Activated CD8-positive, alpha-beta memory T cell treated with anti-CD3 and anti-CD28 coated beads, Interleukin-2, amount 10 ng/mL, durations not matched to agents 7 days and 5 days (primary cell): Measurements from ENCODE around the gene ST6GALNAC4. TPM values are rescaled to one million over a fixed set of nuclear protein-coding genes. Genes with fewer than 3 reads are reported as not detected.
"Not testable (repeated sequence)": the region's sequence is repeated elsewhere in the genome, so short reads cannot be mapped to it uniquely, and the experiment has no call there.

ENCODE experiments used
- ATAC-seq: fragments of 150-1000 bp; cut with Tn5 transposase; one replicate; pipeline ENCODE4 v1.10.0; 2021; ENCODE audit warnings: moderate library complexity
- CTCF ChIA-PET: fragments of 350-600 bp; sonication (Branson Sonifier 250); formaldehyde crosslinking; loops from one replicate; lab custom pipeline; 2021; ENCODE audit warnings: antibody characterized with exemption; lab: Charles Lee
- DNase-seq: peaks from one replicate; pipeline ENCODE4 v3.0.0-alpha.2; 2020
- H3K27ac Mint-ChIP-seq: one replicate; pipeline ENCODE4 v1.8.0; 2021; ENCODE audit warnings: mild to moderate bottlenecking, mixed read lengths
- H3K27me3 Mint-ChIP-seq: one replicate; pipeline ENCODE4 v1.8.0; 2021; ENCODE audit warnings: mixed read lengths
- H3K36me3 Mint-ChIP-seq: one replicate; pipeline ENCODE4 v1.8.0; 2021; ENCODE audit warnings: mild to moderate bottlenecking, mixed read lengths
- H3K4me1 Mint-ChIP-seq: one replicate; pipeline ENCODE4 v1.8.0; 2021; ENCODE audit warnings: mixed read lengths
- H3K4me3 Mint-ChIP-seq: one replicate; pipeline ENCODE4 v1.8.0; 2021; ENCODE audit warnings: mild to moderate bottlenecking, moderate library complexity, mixed read lengths
- H3K9me3 Mint-ChIP-seq: one replicate; pipeline ENCODE4 v1.8.0; 2022; ENCODE audit warnings: low read depth, mixed read lengths
- total RNA-seq, 2 experiments: library from RNA; stranded (reverse); gene quantifications; one replicate each; pipeline ENCODE4 v1.2.3, GENCODE V29; 2021

ST6GALNAC4 gene
- total RNA-seq, 2 experiments from 2014 or later = 64.7 to 71.4 TPM

- peaks cover 3% of the 10 kb centered on the region for H3K27me3 Mint-ChIP-seq
- CTCF ChIA-PET = interaction anchor here (1.2 to 1.9 kb wide), 4 partner anchors 43 to 138 kb away, joined by 3 to 6 read pairs (median 5); partner anchors contain the start of genes ST6GALNAC4 and TOR2A
- ATAC-seq = no peak
- DNase-seq = no peak
- H3K36me3 Mint-ChIP-seq = no peaks in the 10 kb centered on the region
- no peak overlapping the region for H3K27ac Mint-ChIP-seq
- H3K9me3 Mint-ChIP-seq = no peaks in the 10 kb centered on the region
- peaks cover 4% of the 10 kb centered on the region for H3K4me1 Mint-ChIP-seq
- no peak overlapping the region for H3K4me3 Mint-ChIP-seq
Observed at GRCh38 chr9:127873223-127873691, 43.6 kb downstream of the ST6GALNAC4 start.

- Mint-ChIP-seq H3K27ac (no peak overlapping the region), H3K4me3 (no peak overlapping the region), H3K9me3 (no peaks in the 10 kb centered on the region), H3K4me1 (peaks cover 2% of the 10 kb centered on the region), H3K36me3 (no peaks in the 10 kb centered on the region), H3K27me3 (no peaks in the 10 kb centered on the region)
- ATAC-seq (no peak), DNase-seq (no peak)
- CTCF ChIA-PET = interaction anchor here (0.7 to 5.3 kb wide), 7 partner anchors 17 to 107 kb away, joined by 3 to 42 read pairs (median 5); partner anchors contain the start of genes ENG, ST6GALNAC4 and ST6GALNAC6
Observed at GRCh38 chr9:127872369-127873222, 44.2 kb downstream of the ST6GALNAC4 start.

- H3K27ac Mint-ChIP-seq = no peak overlapping the region
Observed at GRCh38 chr9:127871531-127871930, 45.3 kb downstream of the ST6GALNAC4 start.

DNA sequence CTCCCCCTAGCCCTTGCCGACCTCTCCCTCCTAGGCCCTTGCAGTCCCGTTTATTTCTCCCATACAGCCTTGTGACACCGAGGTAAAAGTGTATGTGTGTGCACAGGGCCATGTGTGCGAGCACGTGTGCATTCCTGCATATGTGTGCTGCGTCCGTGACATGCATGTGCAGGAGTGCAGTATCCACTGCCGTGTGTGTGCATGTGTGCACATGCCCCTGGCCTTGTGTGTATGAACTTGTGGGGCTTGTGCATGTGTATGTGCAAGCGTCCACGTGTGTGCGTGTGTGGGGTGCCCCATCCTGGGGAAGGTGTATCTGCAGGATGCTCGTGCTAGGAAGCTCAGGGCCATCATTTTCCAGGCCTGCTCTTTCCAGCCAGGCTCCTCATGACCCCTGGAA lies 46.0 kb downstream of the ST6GALNAC4 start:
- Mint-ChIP-seq H3K4me1 (peaks cover 2% of the 10 kb centered on the region), H3K4me3 (no peak overlapping the region), H3K9me3 (no peaks in the 10 kb centered on the region), H3K36me3 (no peaks in the 10 kb centered on the region), H3K27me3 (no peaks in the 10 kb centered on the region), H3K27ac (no peak overlapping the region)
- DNase-seq (no peak), ATAC-seq (no peak)
- CTCF ChIA-PET = interaction anchor here (1.0 to 5.3 kb wide), 24 partner anchors 11 to 281 kb away, joined by 3 to 64 read pairs (median 11); partner anchors contain the start of genes CDK9, ENG, FPGS and SH2D3C

More at GRCh38 chr9:127871531-127871930, 45.3 kb downstream of the ST6GALNAC4 start:
- DNase-seq (no peak), ATAC-seq (no peak)
- H3K27me3 Mint-ChIP-seq = no peaks in the 10 kb centered on the region
- H3K4me1 Mint-ChIP-seq = no peaks in the 10 kb centered on the region
- CTCF ChIA-PET = interaction anchor here (0.7 to 5.3 kb wide), 10 partner anchors 16 to 282 kb away, joined by 3 to 64 read pairs (median 16); partner anchors contain the start of genes CDK9, ENG, SH2D3C and ST6GALNAC6
- no peaks in the 10 kb centered on the region for H3K9me3 Mint-ChIP-seq
- H3K36me3 Mint-ChIP-seq = no peaks in the 10 kb centered on the region
- H3K4me3 Mint-ChIP-seq = no peak overlapping the region

DNA sequence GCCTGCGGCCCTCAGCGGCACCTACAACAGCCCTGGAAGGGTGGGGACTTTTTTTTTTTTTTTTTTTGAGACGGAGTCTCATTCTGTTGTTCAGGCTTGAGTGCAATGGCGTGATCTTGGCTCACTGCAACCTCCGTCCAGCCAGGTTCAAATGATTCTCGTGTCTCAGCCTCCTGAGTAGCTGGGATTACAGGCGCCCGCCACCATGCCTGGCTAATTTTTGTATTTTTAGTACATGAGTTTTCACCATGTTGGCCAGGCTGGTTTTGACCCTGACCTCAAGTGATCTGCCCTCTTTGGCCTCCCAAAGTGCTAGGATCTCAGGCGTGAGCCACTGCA lies 46.7 kb downstream of the ST6GALNAC4 start:
- CTCF ChIA-PET = interaction anchor here (0.7 to 5.3 kb wide), 64 partner anchors 8 to 529 kb away, joined by 3 to 64 read pairs (median 6); partner anchors contain the start of genes CDK9, ENG, FPGS and SH2D3C
- not testable (repeated sequence) for H3K36me3 Mint-ChIP-seq, H3K27me3 Mint-ChIP-seq, H3K4me3 Mint-ChIP-seq, H3K9me3 Mint-ChIP-seq, ATAC-seq, H3K4me1 Mint-ChIP-seq, DNase-seq, H3K27ac Mint-ChIP-seq

DNA sequence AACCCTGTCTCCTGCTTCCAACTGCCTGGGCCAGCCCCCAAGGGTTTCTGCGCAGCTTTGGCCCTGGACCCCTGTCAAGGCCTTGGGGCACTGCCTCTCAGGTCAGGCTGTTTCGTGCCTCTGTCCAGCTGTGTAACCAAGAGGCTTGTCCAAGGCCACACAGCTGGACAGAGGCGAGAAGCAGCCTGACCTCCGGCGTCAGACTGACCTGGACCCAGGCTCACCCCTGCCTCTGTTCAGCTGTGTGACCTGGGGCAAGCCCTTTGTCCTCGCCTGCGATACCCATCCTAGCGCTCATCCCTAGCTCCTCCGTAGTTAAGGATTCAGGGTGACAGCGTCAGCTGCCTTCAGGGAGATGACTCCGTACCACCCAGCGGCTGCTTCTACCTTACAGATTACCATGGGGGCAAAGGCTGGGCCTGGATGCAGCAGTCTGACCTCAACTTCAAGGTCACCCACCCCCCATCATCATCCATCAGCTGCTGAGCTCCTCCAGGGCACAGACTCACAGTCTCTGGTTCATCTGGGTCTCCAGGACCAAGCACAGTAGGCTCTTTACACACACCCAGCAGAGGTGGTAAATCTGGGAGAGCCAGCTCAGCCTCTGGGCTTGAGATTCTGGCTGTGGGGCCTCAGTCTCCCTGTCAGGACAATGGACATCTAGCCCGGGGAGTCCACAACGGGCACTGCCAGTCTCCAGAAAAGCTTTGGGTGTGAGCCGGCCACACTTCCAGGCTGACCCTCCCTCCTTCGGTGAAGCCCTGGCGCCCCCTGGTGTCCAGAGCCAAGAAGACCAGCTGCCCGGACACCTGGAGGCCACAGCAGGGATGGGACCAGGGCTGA lies 47.3 kb downstream of the ST6GALNAC4 start:
- Mint-ChIP-seq H3K4me1 (peaks cover 15% of the 10 kb centered on the region), H3K27me3 (no peaks in the 10 kb centered on the region), H3K36me3 (peaks cover 2% of the 10 kb centered on the region), H3K9me3 (no peaks in the 10 kb centered on the region), H3K4me3 (no peak overlapping the region), H3K27ac (no peak overlapping the region)
- peak; percentile 86 for ATAC-seq
- DNase-seq = peak; percentile 88
- CTCF ChIA-PET = interaction anchor here (0.7 to 5.3 kb wide), 65 partner anchors 8 to 529 kb away, joined by 3 to 64 read pairs (median 6); partner anchors contain the start of genes CDK9, ENG, FPGS and SH2D3C

GRCh38 chr9:127868278-127868902 lies 48.5 kb downstream of the ST6GALNAC4 start:
- H3K4me1 Mint-ChIP-seq = peaks cover 17% of the 10 kb centered on the region
- no peak for ATAC-seq
- no peak for DNase-seq
- CTCF ChIA-PET = interaction anchor here (1.7 to 5.3 kb wide), 12 partner anchors 11 to 133 kb away, joined by 5 to 64 read pairs (median 16); partner anchors contain the start of genes CDK9, ENG, SH2D3C and TOR2A
- no peaks in the 10 kb centered on the region for H3K27me3 Mint-ChIP-seq
- H3K9me3 Mint-ChIP-seq = no peaks in the 10 kb centered on the region
- no peak overlapping the region for H3K27ac Mint-ChIP-seq
- H3K36me3 Mint-ChIP-seq = peaks cover 2% of the 10 kb centered on the region
- no peak overlapping the region for H3K4me3 Mint-ChIP-seq

- peaks cover 25% of the 10 kb centered on the region for H3K4me1 Mint-ChIP-seq
- CTCF ChIA-PET = interaction anchor here (0.7 to 5.3 kb wide), 4 partner anchors 12 to 347 kb away, joined by 3 to 64 read pairs (median 42); partner anchors contain the start of genes CDK9 and ENG
- H3K9me3 Mint-ChIP-seq = no peaks in the 10 kb centered on the region
- H3K27ac Mint-ChIP-seq = no peak overlapping the region
- peaks cover 2% of the 10 kb centered on the region for H3K36me3 Mint-ChIP-seq
- no peaks in the 10 kb centered on the region for H3K27me3 Mint-ChIP-seq
- DNase-seq = no peak
- no peak for ATAC-seq
- no peak overlapping the region for H3K4me3 Mint-ChIP-seq
Observed at GRCh38 chr9:127867356-127868277, 49.2 kb downstream of the ST6GALNAC4 start.

- H3K36me3 Mint-ChIP-seq = peaks cover 2% of the 10 kb centered on the region
- no peak overlapping the region for H3K27ac Mint-ChIP-seq
- H3K9me3 Mint-ChIP-seq = no peaks in the 10 kb centered on the region
- no peaks in the 10 kb centered on the region for H3K27me3 Mint-ChIP-seq
- ATAC-seq (no peak), DNase-seq (no peak)
- H3K4me1 Mint-ChIP-seq = peaks cover 36% of the 10 kb centered on the region
- no peak overlapping the region for H3K4me3 Mint-ChIP-seq
- CTCF ChIA-PET = interaction anchor here (0.9 to 2.2 kb wide), 3 partner anchors 10 to 132 kb away, joined by 3 to 7 read pairs (median 3); partner anchors contain the start of gene TOR2A
Observed at GRCh38 chr9:127866535-127866934, 50.3 kb downstream of the ST6GALNAC4 start.

- CTCF ChIA-PET = interaction anchor here (0.7 to 3.8 kb wide), 10 partner anchors 10 to 131 kb away, joined by 3 to 25 read pairs (median 4); partner anchors contain the start of genes CDK9, ENG and TOR2A
- Mint-ChIP-seq H3K4me1 (peaks cover 41% of the 10 kb centered on the region), H3K27ac (peak overlapping the region; percentile 80), H3K27me3 (no peaks in the 10 kb centered on the region), H3K4me3 (no peak overlapping the region), H3K9me3 (no peaks in the 10 kb centered on the region), H3K36me3 (peaks cover 2% of the 10 kb centered on the region)
- ATAC-seq (peak; percentile 38), DNase-seq (peak; percentile 63)
Observed at GRCh38 chr9:127865645-127866464, 51.0 kb downstream of the ST6GALNAC4 start.

DNA sequence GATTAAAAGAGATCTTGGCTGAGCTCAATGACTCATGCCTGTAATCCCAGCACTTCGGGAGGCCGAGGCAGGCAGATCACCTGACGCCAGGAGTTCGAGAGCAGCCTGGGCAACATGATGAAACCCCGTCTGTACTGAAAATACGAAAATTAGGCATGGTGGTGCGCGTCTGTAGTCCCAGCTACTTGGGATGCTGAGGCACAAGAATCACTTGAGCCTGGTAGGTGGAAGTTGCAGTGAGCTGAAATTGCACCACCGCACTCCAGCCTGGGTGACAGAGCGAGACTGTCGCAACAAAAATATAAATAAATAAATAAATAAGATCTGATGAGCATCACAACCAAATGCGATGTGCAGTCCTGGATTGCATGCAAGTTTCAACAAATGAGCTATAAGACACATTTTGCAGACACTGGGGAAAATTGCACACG lies 53.6 kb downstream of the ST6GALNAC4 start:
- no peak for ATAC-seq
- H3K4me3 Mint-ChIP-seq = no peak overlapping the region

More for the DNA sequence above, 53.6 kb downstream of the ST6GALNAC4 start:
- Mint-ChIP-seq H3K27ac (peak overlapping the region; percentile 89), H3K4me1 (peaks cover 43% of the 10 kb centered on the region), H3K9me3 (no peaks in the 10 kb centered on the region), H3K36me3 (peaks cover 2% of the 10 kb centered on the region), H3K27me3 (no peaks in the 10 kb centered on the region)
- CTCF ChIA-PET = interaction anchor here (1.0 to 3.8 kb wide), 8 partner anchors 10 to 128 kb away, joined by 3 to 25 read pairs (median 4); partner anchors contain the start of genes CDK9 and TOR2A
- no peak for DNase-seq
